Gastroesophageal sphincter (tissue), 4 donors: ENCODE data around the gene NDUFS8. TPM values are rescaled to one million over a fixed set of nuclear protein-coding genes. Genes with fewer than 3 reads are reported as not detected.

Source experiments
- ATAC-seq: fragments of 150-250 bp; one replicate; pipeline ENCODE4 v1.9.1; 2016; ENCODE audit warnings: mild to moderate bottlenecking, moderate library complexity
- H3K27ac ChIP-seq, 4 donors: fragments of 200-600 bp; sonication (generic) in 3 of 4; 1 replicate in 3 of 4; 2 replicates in 1 of 4; pipeline ENCODE4 v1.5.1; 2016 to 2019
- H3K27me3 ChIP-seq: fragments of 200-600 bp; sonication (generic); one replicate; pipeline ENCODE4 v1.5.1; 2019
- H3K36me3 ChIP-seq, 2 donors: fragments of 200-600 bp; sonication (generic); one replicate each; pipeline ENCODE4 v1.5.1; 2019; ENCODE audit warnings: control low read depth in 1 of 2
- H3K4me1 ChIP-seq, 3 donors: fragments of 200-600 bp; sonication (generic); 1 replicate in 2 of 3; 2 replicates in 1 of 3; pipeline ENCODE4 v1.5.1; 2016 to 2019; ENCODE audit warnings: control low read depth in 2 of 3
- H3K4me3 ChIP-seq, 2 donors: fragments of 200-600 bp; sonication (generic); one replicate each; pipeline ENCODE4 v1.5.1; 2019; ENCODE audit warnings: mild to moderate bottlenecking in 1 of 2, moderate library complexity in 1 of 2
- H3K9me3 ChIP-seq, 3 donors: fragments of 200-600 bp; sonication (generic); one replicate each; pipeline ENCODE4 v1.5.1; 2017 to 2019; ENCODE audit warnings: control low read depth in 2 of 3
- CTCF ChIP-seq, 4 experiments: fragments of 200-600 bp in 2 of 4; fragments of 450-650 bp in 2 of 4; sonication (generic) in 1 of 4; IDR thresholded peaks; one replicate each; pipeline ENCODE4 v1.5.1; 2017 to 2019; ENCODE audit warnings: antibody characterized with exemption in 4 of 4, mild to moderate bottlenecking in 2 of 4, moderate library complexity in 2 of 4
- EP300 ChIP-seq: sonication (generic); formaldehyde crosslinking; IDR thresholded peaks from one replicate; pipeline ENCODE4 v1.6.1; 2017; ENCODE audit warnings: antibody characterized with exemption, mild to moderate bottlenecking
- POLR2A ChIP-seq, 2 donors: fragments of 450-650 bp; IDR thresholded peaks; one replicate each; pipeline ENCODE4 v1.6.1; 2017; ENCODE audit warnings: antibody characterized with exemption in 2 of 2, mild to moderate bottlenecking in 2 of 2, moderate library complexity in 1 of 2
- POLR2AphosphoS5 ChIP-seq: sonication (generic); formaldehyde crosslinking; IDR thresholded peaks from one replicate; pipeline ENCODE4 v1.6.1; 2017; ENCODE audit warnings: antibody characterized with exemption
- WGBS, 2 donors: methylation state at CpG; one replicate each; pipeline ENCODE4 v1.1.5; 2018; ENCODE audit warnings: low coverage in 1 of 2; 5-methylcytosine and 5-hydroxymethylcytosine counted together
- total RNA-seq, 4 donors: library from RNA; depleted of rRNA; stranded (reverse); fragments of >200 nt; gene quantifications; one replicate each; pipeline ENCODE4 v1.1.0, GENCODE V29; 2016

NDUFS8 gene
- total RNA-seq, 4 donors from 2014 or later = 145 to 203 (median 159) TPM

GRCh38 chr11:68014157-68014946 lies 16.1 kb upstream of the NDUFS8 start:
- H3K36me3 ChIP-seq = peaks cover 0 to 3% of the 10 kb centered on the region in 2 donors
- H3K27ac ChIP-seq = peak overlapping the region in 3 of 4 donors; percentile 29 to 62 (median 53)
- H3K4me1 ChIP-seq = peaks cover 0 to 65% (median 15%) of the 10 kb centered on the region in 3 donors
- 46 to 67% methylated on average over 1 to 7 of the region's 16 CpGs for WGBS, 2 donors
- H3K9me3 ChIP-seq = no peaks in the 10 kb centered on the region
- no peak for ATAC-seq
- no peaks in the 10 kb centered on the region for H3K27me3 ChIP-seq
- H3K4me3 ChIP-seq = no peak overlapping the region
- peak; percentile 51 for TF ChIP-seq POLR2AphosphoS5
- TF ChIP-seq CTCF (IDR thresholded peaks at IDR 0.05) = no peak
- TF ChIP-seq POLR2A (IDR thresholded peaks at IDR 0.05) = no peak
- no peak for TF ChIP-seq EP300

GRCh38 chr11:68014947-68015447 lies 15.5 kb upstream of the NDUFS8 start:
- H3K4me3 ChIP-seq = no peak overlapping the region
- no peak for TF ChIP-seq EP300
- TF ChIP-seq POLR2A (IDR thresholded peaks at IDR 0.05) = no peak
- no peak for TF ChIP-seq POLR2AphosphoS5
- TF ChIP-seq CTCF (IDR thresholded peaks at IDR 0.05) = no peak
- WGBS, 2 donors = no CpG with 5 or more reads among the region's 19 CpGs
- peaks cover 0 to 7% of the 10 kb centered on the region in 2 donors for H3K36me3 ChIP-seq
- peaks cover 0 to 58% (median 11%) of the 10 kb centered on the region in 3 donors for H3K4me1 ChIP-seq
- no peaks in the 10 kb centered on the region for H3K9me3 ChIP-seq
- no peak for ATAC-seq
- peak overlapping the region in 2 of 4 donors; percentile 53 to 62 for H3K27ac ChIP-seq
- no peaks in the 10 kb centered on the region for H3K27me3 ChIP-seq

- Histone ChIP-seq H3K27me3 (no peaks in the 10 kb centered on the region), H3K9me3 (no peaks in the 10 kb centered on the region), H3K27ac (no peak overlapping the region), H3K4me3 (no peak overlapping the region), H3K36me3 (peaks cover 0 to 7% of the 10 kb centered on the region in 2 donors), H3K4me1 (peaks cover 0 to 54% (median 8%) of the 10 kb centered on the region in 3 donors)
- TF ChIP-seq EP300 = no peak
- TF ChIP-seq POLR2AphosphoS5 = no peak
- no peak for TF ChIP-seq POLR2A (IDR thresholded peaks at IDR 0.05)
- TF ChIP-seq CTCF (IDR thresholded peaks at IDR 0.05) = no peak
- no peak for ATAC-seq
- WGBS, 2 donors = 95% methylated on average over 7 of the region's 8 CpGs; no CpG with 5 or more reads in 1 of the 2 donors
These were observed 15.0 kb upstream of the NDUFS8 start for GRCh38 chr11:68015467-68015866.

GRCh38 chr11:68016161-68016903 lies 14.1 kb upstream of the NDUFS8 start:
- Histone ChIP-seq H3K27me3 (no peaks in the 10 kb centered on the region), H3K4me1 (peaks cover 0 to 45% (median 3%) of the 10 kb centered on the region in 3 donors), H3K4me3 (no peak overlapping the region), H3K9me3 (no peaks in the 10 kb centered on the region), H3K36me3 (peaks cover 0 to 7% of the 10 kb centered on the region in 2 donors), H3K27ac (peak overlapping the region in 1 of 4 donors; percentile 15)
- TF ChIP-seq CTCF (IDR thresholded peaks at IDR 0.05) (no peak), EP300 (no peak), POLR2A (IDR thresholded peaks at IDR 0.05) (no peak), POLR2AphosphoS5 (no peak)
- WGBS, 2 donors = 60 to 69% methylated on average over 12 of the region's 13 CpGs
- ATAC-seq = no peak
